ENCODE results near the gene GNPAT. TPM values are rescaled to one million over a fixed set of nuclear protein-coding genes. Genes with fewer than 3 reads are reported as not detected.

Gene GNPAT
- total and polyA plus RNA-seq, 2 of the 8 experiments (the other 6 are each of a cell fraction or from before 2014, with no cell fraction given) = 22.9 to 47.4 TPM

DNA sequence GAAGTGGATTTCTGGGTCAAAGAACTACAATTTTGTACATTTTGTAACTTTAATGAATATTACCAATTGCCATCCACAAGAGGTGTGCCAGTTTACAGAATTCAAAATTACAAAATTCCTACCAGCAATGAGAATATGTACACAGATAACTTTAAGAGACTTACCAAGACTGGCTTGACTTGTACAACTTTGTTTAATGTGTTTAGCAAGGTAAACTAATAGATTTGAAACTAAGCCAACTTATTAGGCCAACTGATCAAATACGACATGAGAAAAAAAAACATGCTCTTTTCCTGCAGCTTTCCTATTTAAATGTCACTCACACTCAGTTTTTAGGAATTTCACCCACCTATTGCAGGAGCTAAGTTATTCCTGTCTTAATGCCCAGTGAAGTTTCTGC lies 85.2 kb downstream of the GNPAT start:
- Histone ChIP-seq H2BK120ac (replicated peaks; ENCODE audit: low read depth, low read length) (no peak overlapping the region), H3K9ac (replicated peaks in 1 of 4; ENCODE audit: extremely low read depth in 1 of 4, low read depth in 3 of 4, low read length in 3 of 4) (no peak overlapping the region), H3K4me3 (ENCODE audit: extremely low read depth in 1 of 4, insufficient read depth in 2 of 4, low read depth in 3 of 4, low read length in 4 of 4) (no peak overlapping the region), H2AFZ (ENCODE audit: low read length) (no peak overlapping the region), H3K27ac (ENCODE audit: low read depth, low read length) (no peak overlapping the region), H4K20me1 (replicated peaks in 1 of 2; ENCODE audit: control insufficient read depth in 1 of 2, insufficient read depth in 2 of 2, low read length in 2 of 2) (peaks cover 2 to 3% of the 10 kb centered on the region in 2 experiments), H3K18ac (ENCODE audit: extremely low read depth, low read length) (no peak overlapping the region), H3K27me3 (replicated peaks in 1 of 4; ENCODE audit: control insufficient read depth in 3 of 4, extremely low read depth in 1 of 4, insufficient read depth in 3 of 4, low read length in 3 of 4) (no peaks in the 10 kb centered on the region), H3K4ac (replicated peaks; ENCODE audit: insufficient read length, low read depth, low read length) (no peak overlapping the region), H2BK5ac (ENCODE audit: low read depth, low read length) (no peak overlapping the region), H4K8ac (ENCODE audit: extremely low read depth, insufficient read depth, low read length) (no peak overlapping the region), H4K5ac (ENCODE audit: insufficient read length, low read depth, low read length) (no peak overlapping the region), H3K56ac (replicated peaks; ENCODE audit: insufficient read length, low read depth, low read length) (no peak overlapping the region), H3K23me2 (ENCODE audit: low read depth, low read length) (no peaks in the 10 kb centered on the region), H3K79me2 (ENCODE audit: control insufficient read depth in 1 of 2, insufficient read depth in 2 of 2, low read length in 2 of 2) (no peaks in the 10 kb centered on the region), H3K14ac (ENCODE audit: insufficient read length) (no peak overlapping the region), H2BK20ac (ENCODE audit: low read length) (no peak overlapping the region), H3K36me3 (ENCODE audit: control insufficient read depth in 2 of 4, insufficient read depth in 4 of 4, low read length in 3 of 4) (no peaks in the 10 kb centered on the region), H3K4me2 (ENCODE audit: insufficient read depth in 1 of 2, low read depth in 2 of 2, low read length in 2 of 2) (no peak overlapping the region), H3K23ac (ENCODE audit: insufficient read length) (no peak overlapping the region), H2AK5ac (ENCODE audit: low read depth, low read length) (no peak overlapping the region), H4K91ac (replicated peaks; ENCODE audit: insufficient read length, low read length) (no peak overlapping the region), H2BK12ac (ENCODE audit: low read depth, low read length) (no peak overlapping the region), H3K79me1 (ENCODE audit: low read depth, low read length) (no peaks in the 10 kb centered on the region), H2BK15ac (ENCODE audit: low read length) (no peak overlapping the region), H3K9me3 (ENCODE audit: insufficient read depth in 2 of 2, low read depth in 1 of 2, low read length in 1 of 2) (no peaks in the 10 kb centered on the region), H3K4me1 (replicated peaks in 1 of 4; ENCODE audit: control insufficient read depth in 3 of 4, insufficient read depth in 4 of 4, low read length in 3 of 4) (no peaks in the 10 kb centered on the region)
- CTCF ChIA-PET (ENCODE audit: partially characterized antibody) = interaction anchor here (0.7 kb wide), 1 partner anchor 38 kb away, joined by 4 read pairs; no protein-coding TSS in a partner anchor
- FAIRE-seq (no peak), DNase-seq (ENCODE audit: low read depth in 1 of 2, low spot score in 2 of 2) (no peak)
- 79% methylated on average over 1 of the region's 1 CpG; no CpG with 5 or more reads in 1 of the 2 experiments for WGBS, 2 experiments (ENCODE audit: extremely low coverage in 1 of 2, insufficient coverage in 1 of 2, insufficient read length in 1 of 2, insufficient replicate concordance in 2 of 2, low coverage in 1 of 2, low lambda C conversion rate in 2 of 2, missing lambda C conversion rate in 1 of 2)
- POLR2A ChIA-PET (ENCODE audit: partially characterized antibody) = no interaction called here
- TF ChIP-seq CBX8 (IDR thresholded peaks at IDR 0.05; ENCODE audit: borderline replicate concordance, low read depth, low read length) = no peak
- TF ChIP-seq CEBPB (IDR thresholded peaks at IDR 0.05; ENCODE audit: low read depth, low read length) = no peak
- TF ChIP-seq, protein P1, sequence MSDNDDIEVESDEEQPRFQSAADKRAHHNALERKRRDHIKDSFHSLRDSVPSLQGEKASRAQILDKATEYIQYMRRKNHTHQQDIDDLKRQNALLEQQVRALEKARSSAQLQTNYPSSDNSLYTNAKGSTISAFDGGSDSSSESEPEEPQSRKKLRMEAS (IDR thresholded peaks at IDR 0.05) = no peak
- no peak for TF ChIP-seq JUN (IDR thresholded peaks at IDR 0.05; ENCODE audit: low read depth, low read length)
- no peak for TF ChIP-seq EZH2 (IDR thresholded peaks at IDR 0.05; ENCODE audit: low read depth, low read length, severe bottlenecking)
- TF ChIP-seq, protein P2, sequence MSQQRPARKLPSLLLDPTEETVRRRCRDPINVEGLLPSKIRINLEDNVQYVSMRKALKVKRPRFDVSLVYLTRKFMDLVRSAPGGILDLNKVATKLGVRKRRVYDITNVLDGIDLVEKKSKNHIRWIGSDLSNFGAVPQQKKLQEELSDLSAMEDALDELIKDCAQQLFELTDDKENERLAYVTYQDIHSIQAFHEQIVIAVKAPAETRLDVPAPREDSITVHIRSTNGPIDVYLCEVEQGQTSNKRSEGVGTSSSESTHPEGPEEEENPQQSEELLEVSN (IDR thresholded peaks at IDR 0.05) = no peak
- TF ChIP-seq SRF (IDR thresholded peaks at IDR 0.05; ENCODE audit: low read depth, low read length) = no peak
- TF ChIP-seq SP1 (IDR thresholded peaks at IDR 0.05; ENCODE audit: low read depth, low read length) = no peak
- no peak for TF ChIP-seq CTBP2 (IDR thresholded peaks at IDR 0.05; ENCODE audit: borderline replicate concordance, insufficient read depth, insufficient read length, low read length)
- TF ChIP-seq, protein P3, sequence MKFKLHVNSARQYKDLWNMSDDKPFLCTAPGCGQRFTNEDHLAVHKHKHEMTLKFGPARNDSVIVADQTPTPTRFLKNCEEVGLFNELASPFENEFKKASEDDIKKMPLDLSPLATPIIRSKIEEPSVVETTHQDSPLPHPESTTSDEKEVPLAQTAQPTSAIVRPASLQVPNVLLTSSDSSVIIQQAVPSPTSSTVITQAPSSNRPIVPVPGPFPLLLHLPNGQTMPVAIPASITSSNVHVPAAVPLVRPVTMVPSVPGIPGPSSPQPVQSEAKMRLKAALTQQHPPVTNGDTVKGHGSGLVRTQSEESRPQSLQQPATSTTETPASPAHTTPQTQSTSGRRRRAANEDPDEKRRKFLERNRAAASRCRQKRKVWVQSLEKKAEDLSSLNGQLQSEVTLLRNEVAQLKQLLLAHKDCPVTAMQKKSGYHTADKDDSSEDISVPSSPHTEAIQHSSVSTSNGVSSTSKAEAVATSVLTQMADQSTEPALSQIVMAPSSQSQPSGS (IDR thresholded peaks at IDR 0.05; ENCODE audit: low read length) = no peak
- no peak for TF ChIP-seq ASH2L (IDR thresholded peaks at IDR 0.05; ENCODE audit: low read length)
